ENCODE results near the gene MTX2. TPM values are rescaled to one million over a fixed set of nuclear protein-coding genes. Genes with fewer than 3 reads are reported as not detected.

MTX2 gene
- total and polyA plus RNA-seq, 10 of the 15 experiments (the other 5 are each of a cell fraction or from before 2014, with no cell fraction given) = 15.7 to 78.1 (median 55.0) TPM

- TF ChIP-seq BACH1 (IDR thresholded peaks at IDR 0.05; ENCODE audit: borderline replicate concordance) = no peak
- TF ChIP-seq CBFB (IDR thresholded peaks at IDR 0.05; ENCODE audit: low read depth) = no peak
- TF ChIP-seq NKRF (conservative IDR thresholded peaks at IDR 0.05) = no peak
- TF ChIP-seq PAX8 (IDR thresholded peaks at IDR 0.05) = no peak
These were observed 295 bp upstream of the MTX2 start (continued) for GRCh38 chr2:176268976-176269318.

GRCh38 chr2:176270100-176270750, 983 bp downstream of the MTX2 start:
- Histone ChIP-seq H3K79me2 (ENCODE audit: control insufficient read depth, insufficient read depth, low read length) (peaks cover 36% of the 10 kb centered on the region), H4K20me1 (ENCODE audit: control insufficient read depth, insufficient read depth) (no peaks in the 10 kb centered on the region), H3K4me3 (peak overlapping the region; percentile 91), H3K36me3 (ENCODE audit: control insufficient read depth in 2 of 2, insufficient read depth in 2 of 2, low read length in 1 of 2) (no peaks in the 10 kb centered on the region; a peak in 1 of 4 replicates), H3K27me3 (replicated peaks in 1 of 2; ENCODE audit: control insufficient read depth in 2 of 2, insufficient read depth in 2 of 2, low read length in 1 of 2) (no peaks in the 10 kb centered on the region), H3K27ac (ENCODE audit: control insufficient read depth, insufficient read depth) (peak overlapping the region; percentile 81), H3K9me3 (replicated peaks; ENCODE audit: control insufficient read depth, insufficient read depth, low read length) (no peaks in the 10 kb centered on the region), H3K4me2 (ENCODE audit: control insufficient read depth, insufficient read depth) (peak overlapping the region; percentile 83), H2AFZ (ENCODE audit: control insufficient read depth, low read depth, low read length) (peak overlapping the region; percentile 95), H3K9ac (ENCODE audit: control insufficient read depth, insufficient read depth, low read length) (peak overlapping the region; percentile 93), H3K4me1 (ENCODE audit: control insufficient read depth, insufficient read depth, low read length) (no peaks in the 10 kb centered on the region)
- no peak for DNase-seq (ENCODE audit: low read depth, low spot score)
- BruUV-seq (replicated peaks) = no TSS peak
- CTCF ChIA-PET = interaction anchor here (0.7 to 1.9 kb wide), 2 partner anchors 185 to 284 kb away, joined by 4 read pairs; no protein-coding TSS in a partner anchor
- FAIRE-seq = no peak
- in situ Hi-C loops (cut with MboI) = no loop called here
- RAD21 ChIA-PET (ENCODE audit: unreplicated experiment) = interaction anchor here (2.0 kb wide), 1 partner anchor 185 kb away, joined by 8 read pairs; no protein-coding TSS in a partner anchor
- intact Hi-C loops (cut with micrococcal nuclease; ENCODE audit: unreplicated experiment) = loop anchor here (10.0 kb wide), 1 partner anchor 185 kb away; no protein-coding TSS in a partner anchor
- SMC1A ChIA-PET (ENCODE audit: uncharacterized antibody, unreplicated experiment) = interaction anchor here (0.6 to 1.4 kb wide), 3 partner anchors 10 to 24 kb away, joined by 3 read pairs; no protein-coding TSS in a partner anchor
- WGBS (ENCODE audit: insufficient coverage, insufficient replicate concordance, low lambda C conversion rate, missing lambda C conversion rate) = 34% methylated on average over 18 of the region's 18 CpGs
- POLR2A ChIA-PET = interaction anchor here (0.9 kb wide), 1 partner anchor 23 kb away, joined by 8 read pairs; no protein-coding TSS in a partner anchor
- TF ChIP-seq ZNF687 (IDR thresholded peaks at IDR 0.05) = no peak
- TF ChIP-seq RUNX3 (IDR thresholded peaks at IDR 0.05; ENCODE audit: low read length) = peak; percentile 46; the same call in 1 of the 2 replicates
- no peak for TF ChIP-seq ZNF274 (IDR thresholded peaks at IDR 0.05; ENCODE audit: insufficient read depth, insufficient read length)
- TF ChIP-seq JUNB (IDR thresholded peaks at IDR 0.05) = peak; percentile 52
- TF ChIP-seq MLLT1 (IDR thresholded peaks at IDR 0.05) = peak; percentile 84
- TF ChIP-seq ZBED1 (IDR thresholded peaks at IDR 0.05; ENCODE audit: borderline replicate concordance) = peak; percentile 21; the same call in 1 of the 2 replicates
- TF ChIP-seq RCOR1 (conservative IDR thresholded peaks at IDR 0.05; ENCODE audit: low read depth, low read length) = no peak
- ATAC-seq = no peak
